ENCODE measurements around the gene ITPR2.
A peak's percentile ranks its signal among the peaks of the same experiment; 100 is the strongest.
"Not testable (repeated sequence)": the region's sequence is repeated elsewhere in the genome, so short reads cannot be mapped to it uniquely, and the experiment has no call there.

Gene ITPR2

GRCh38 chr12:26452511-26452910, 380.5 kb downstream of the ITPR2 start:
- DNase-seq (ENCODE audit: low spot score) = no peak

GRCh38 chr12:26451763-26452162, 381.2 kb downstream of the ITPR2 start:
- no peak for DNase-seq (ENCODE audit: low spot score)

GRCh38 chr12:26445909-26446308, 387.1 kb downstream of the ITPR2 start:
- no peak for DNase-seq (ENCODE audit: low spot score)

- DNase-seq (ENCODE audit: low spot score) = no peak
Measured at GRCh38 chr12:26443309-26443708, 389.7 kb downstream of the ITPR2 start.

- no peak for DNase-seq (ENCODE audit: low spot score)
Measured at GRCh38 chr12:26441434-26441833, 391.6 kb downstream of the ITPR2 start.

GRCh38 chr12:26435069-26435404, 398.0 kb downstream of the ITPR2 start:
- DNase-seq (ENCODE audit: low spot score) = no peak

GRCh38 chr12:26434299-26435068, 398.5 kb downstream of the ITPR2 start:
- peak; percentile 41 for DNase-seq (ENCODE audit: low spot score)

- DNase-seq (ENCODE audit: low spot score) = not testable (repeated sequence)
Measured at GRCh38 chr12:26433701-26434100, 399.3 kb downstream of the ITPR2 start.

GRCh38 chr12:26431211-26431610, 401.8 kb downstream of the ITPR2 start:
- DNase-seq (ENCODE audit: low spot score) = no peak

GRCh38 chr12:26430596-26430995, 402.4 kb downstream of the ITPR2 start:
- DNase-seq (ENCODE audit: low spot score) = not testable (repeated sequence)

GRCh38 chr12:26429070-26429691, 403.8 kb downstream of the ITPR2 start:
- DNase-seq (ENCODE audit: low spot score) = no peak

- no peak for DNase-seq (ENCODE audit: low spot score)
Measured at GRCh38 chr12:26428420-26428819, 404.6 kb downstream of the ITPR2 start.

GRCh38 chr12:26426652-26427051, 406.3 kb downstream of the ITPR2 start:
- no peak for DNase-seq (ENCODE audit: low spot score)

GRCh38 chr12:26425587-26426260, 407.3 kb downstream of the ITPR2 start:
- DNase-seq (ENCODE audit: low spot score) = no peak

- DNase-seq (ENCODE audit: low spot score) = no peak
Measured at GRCh38 chr12:26422839-26423398, 410.1 kb downstream of the ITPR2 start.

GRCh38 chr12:26416550-26416949, 416.4 kb downstream of the ITPR2 start:
- DNase-seq (ENCODE audit: low spot score) = no peak

- DNase-seq (ENCODE audit: low spot score) = no peak
Measured at GRCh38 chr12:26410689-26411088, 422.3 kb downstream of the ITPR2 start.

- DNase-seq (ENCODE audit: low spot score) = no peak
Measured at GRCh38 chr12:26406813-26407212, 426.2 kb downstream of the ITPR2 start.

- DNase-seq (ENCODE audit: low spot score) = no peak
Measured at GRCh38 chr12:26406391-26406790, 426.6 kb downstream of the ITPR2 start.

GRCh38 chr12:26403601-26404000, 429.4 kb downstream of the ITPR2 start:
- DNase-seq (ENCODE audit: low spot score) = no peak

GRCh38 chr12:26402648-26403047, 430.3 kb downstream of the ITPR2 start:
- no peak for DNase-seq (ENCODE audit: low spot score)

- DNase-seq (ENCODE audit: low spot score) = no peak
Measured at GRCh38 chr12:26401874-26402273, 431.1 kb downstream of the ITPR2 start.

GRCh38 chr12:26400627-26401026, 432.4 kb downstream of the ITPR2 start:
- DNase-seq (ENCODE audit: low spot score) = no peak

Measured in putamen (tissue), 1 donor.